Mononuclear cell (primary cell): ENCODE measurements around the gene HSPG2. TPM values are rescaled to one million over a fixed set of nuclear protein-coding genes. Genes with fewer than 3 reads are reported as not detected.
"Not testable (repeated sequence)": the region's sequence is repeated elsewhere in the genome, so short reads cannot be mapped to it uniquely, and the experiment has no call there.

Source experiments
- H3K27me3 ChIP-seq: 2 replicates; pipeline ENCODE4 v1.6.0; 2011; ENCODE audit warnings: low read length, control low read depth; ENCODE audit not compliant: insufficient read depth
- H3K4me1 ChIP-seq: 2 replicates; pipeline ENCODE4 v1.5.1; 2011; ENCODE audit warnings: mild to moderate bottlenecking, low read length, control low read depth; ENCODE audit not compliant: insufficient read depth
- H3K4me3 ChIP-seq: 2 replicates; pipeline ENCODE4 v1.5.1; 2011; ENCODE audit warnings: mild to moderate bottlenecking, low read length, moderate library complexity
- H3K9me3 ChIP-seq: 2 replicates; pipeline ENCODE4 v1.5.1; 2011; ENCODE audit warnings: low read depth, mild to moderate bottlenecking, control low read depth, low read length
- total RNA-seq: library from RNA; depleted of rRNA; stranded (reverse); fragments of >200 nt; gene quantifications from one replicate; pipeline ENCODE4 v1.2.3, GENCODE V29; 2012

The HSPG2 gene
- total RNA-seq, 1 donor, result 0.73 TPM

DNA sequence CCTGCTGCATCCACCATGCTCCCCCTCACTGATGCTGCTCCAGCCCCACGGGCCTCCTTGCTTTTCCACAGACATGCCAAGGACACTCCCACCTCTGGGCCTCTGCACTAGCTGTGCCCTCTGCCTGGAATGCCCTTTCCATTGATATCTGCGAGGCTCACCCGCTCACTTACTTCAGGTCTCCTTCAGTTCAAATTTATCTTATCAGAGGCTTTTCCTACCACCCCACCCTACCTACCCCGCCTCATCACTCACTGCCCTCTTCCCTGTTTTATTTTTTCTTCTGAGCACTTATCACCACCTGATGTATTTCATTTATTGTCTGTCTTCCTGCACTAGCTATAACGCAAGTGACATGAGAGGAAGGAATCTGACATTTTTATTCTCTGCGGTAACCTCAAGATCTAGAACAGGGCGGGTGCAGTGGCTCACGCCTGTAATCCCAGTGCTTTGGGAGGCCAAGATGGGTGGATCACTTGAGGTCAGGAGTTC, 7.0 kb downstream of the HSPG2 start:
- Histone ChIP-seq H3K9me3 (no peaks in the 10 kb centered on the region), H3K4me1 (no peaks in the 10 kb centered on the region), H3K27me3 (no peaks in the 10 kb centered on the region), H3K4me3 (no peak overlapping the region)

DNA sequence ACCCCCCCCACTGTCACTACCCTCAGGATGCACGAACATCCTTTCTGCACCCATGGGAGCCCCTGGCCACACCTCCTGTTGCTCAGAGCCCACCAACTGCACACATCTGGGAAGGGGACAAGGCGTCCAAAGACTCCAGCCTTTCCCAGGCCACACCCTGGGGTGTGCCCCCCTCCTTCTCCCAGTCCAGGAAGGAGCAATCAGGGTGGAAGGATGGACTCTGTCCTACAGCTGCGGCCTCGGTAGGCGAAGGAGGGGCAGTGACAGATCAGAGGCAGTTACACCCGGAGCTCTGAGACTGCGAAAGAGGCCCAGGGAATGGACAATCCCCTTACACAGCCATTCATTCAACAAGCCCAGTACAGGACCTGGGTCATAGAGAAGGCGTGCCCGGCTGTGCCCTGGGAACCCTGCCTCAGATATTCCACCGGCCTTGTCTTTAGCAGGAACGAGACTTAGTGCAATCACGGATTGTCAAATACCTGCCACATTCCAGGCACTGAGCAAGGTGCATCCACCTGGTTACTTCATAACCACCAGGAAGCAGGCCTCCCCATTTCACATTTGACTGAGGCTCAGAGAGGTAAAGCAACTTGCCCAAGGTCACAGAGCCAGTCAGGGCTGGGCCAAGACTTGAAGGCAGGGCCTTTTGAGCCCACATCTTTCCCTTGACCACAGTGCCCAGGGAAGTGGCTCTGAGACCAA, 9.4 kb downstream of the HSPG2 start:
- H3K9me3 ChIP-seq, result no peaks in the 10 kb centered on the region
- H3K4me3 ChIP-seq, result no peak overlapping the region
- no peaks in the 10 kb centered on the region for H3K4me1 ChIP-seq
- H3K27me3 ChIP-seq, result no peaks in the 10 kb centered on the region

DNA sequence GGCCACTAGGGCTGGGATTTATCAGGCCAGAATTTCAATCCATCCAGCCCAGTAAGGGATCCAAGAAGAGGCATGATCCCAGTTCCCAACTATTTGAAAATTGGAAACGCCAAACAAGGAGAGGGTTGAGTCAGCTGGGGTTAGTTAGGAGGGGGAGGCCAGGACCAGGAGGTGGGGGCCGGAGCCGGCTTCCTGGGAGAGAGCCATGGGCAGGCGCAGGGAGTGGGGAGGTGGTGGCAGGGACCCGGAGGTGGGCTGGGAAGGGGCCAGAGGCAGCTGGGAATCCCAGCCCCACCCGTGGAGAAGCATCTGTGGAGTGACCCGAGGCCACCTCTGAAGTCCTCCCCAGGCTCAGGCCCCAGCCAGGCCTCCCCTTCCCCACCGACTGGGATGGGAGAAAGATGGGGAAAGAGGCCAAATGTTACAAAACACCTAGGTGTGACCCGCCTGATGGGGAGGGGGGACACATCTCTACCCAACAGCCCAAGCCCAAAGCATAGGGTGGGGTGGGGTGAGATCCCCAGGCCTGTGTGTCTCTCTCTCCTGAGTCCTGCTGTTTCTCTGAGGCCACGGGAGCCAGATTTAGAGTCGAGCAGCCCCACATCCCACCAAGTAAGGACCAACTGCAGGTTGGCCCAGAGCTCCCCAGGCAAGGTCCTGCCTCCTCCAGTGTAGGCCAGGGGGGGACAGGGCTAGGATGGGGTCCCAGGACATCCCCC, 10.1 kb downstream of the HSPG2 start:
- no peaks in the 10 kb centered on the region for H3K9me3 ChIP-seq
- H3K4me3 ChIP-seq, result no peak overlapping the region
- H3K4me1 ChIP-seq, result no peaks in the 10 kb centered on the region
- no peaks in the 10 kb centered on the region for H3K27me3 ChIP-seq

DNA sequence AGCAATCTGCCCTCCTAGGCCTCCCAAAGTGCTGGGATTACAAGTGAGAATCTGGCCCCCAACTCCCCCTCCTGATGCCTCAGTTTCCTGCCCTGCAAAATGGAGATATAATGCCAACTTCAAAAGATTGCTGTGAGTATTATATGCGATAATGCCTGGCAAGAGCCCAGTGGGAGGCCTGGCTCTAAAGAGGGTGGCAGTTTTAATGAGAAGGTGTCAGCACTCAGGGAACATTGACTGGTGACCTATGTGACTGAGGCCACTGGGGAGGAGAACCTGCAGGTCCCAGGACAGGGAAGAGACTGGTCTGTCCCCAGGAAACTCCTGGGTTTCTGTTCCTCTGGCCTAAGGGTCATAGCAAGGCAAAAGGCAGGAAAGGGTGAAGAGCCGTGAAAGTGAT, 11.0 kb downstream of the HSPG2 start:
- H3K4me3 ChIP-seq, result no peak overlapping the region
- H3K4me1 ChIP-seq, result no peaks in the 10 kb centered on the region
- H3K9me3 ChIP-seq, result no peaks in the 10 kb centered on the region
- H3K27me3 ChIP-seq, result no peaks in the 10 kb centered on the region

DNA sequence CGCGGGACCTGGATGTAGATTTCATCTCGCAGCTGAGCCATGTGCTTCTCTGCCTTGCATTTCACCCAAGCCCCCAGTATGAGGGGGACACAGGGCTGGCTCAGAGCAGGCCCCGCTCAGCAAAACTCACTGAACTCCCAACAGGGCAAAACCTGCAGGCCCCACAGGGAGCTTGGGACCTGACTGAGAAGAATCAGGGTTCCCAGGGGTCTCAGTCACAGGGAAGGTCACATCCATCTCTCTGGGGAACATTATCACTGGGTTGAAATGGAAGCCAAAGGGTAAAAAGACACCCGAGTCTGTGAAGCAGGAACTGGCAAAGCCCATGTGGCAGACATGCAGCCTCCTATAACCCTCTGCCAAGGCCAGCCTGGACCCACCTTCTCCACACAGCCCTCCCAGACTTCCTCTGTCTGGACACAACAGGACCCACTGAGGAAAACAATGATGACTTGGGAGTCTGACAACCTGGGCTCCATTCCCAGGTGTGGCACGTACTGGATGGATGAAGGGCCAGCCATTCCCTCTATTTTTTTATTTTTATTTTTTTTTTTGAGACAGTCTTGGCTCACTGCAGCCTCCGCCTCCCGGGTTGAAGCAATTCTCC, 11.7 kb downstream of the HSPG2 start:
- no peaks in the 10 kb centered on the region for H3K9me3 ChIP-seq
- H3K27me3 ChIP-seq, result no peaks in the 10 kb centered on the region
- H3K4me1 ChIP-seq, result no peaks in the 10 kb centered on the region
- no peak overlapping the region for H3K4me3 ChIP-seq

DNA sequence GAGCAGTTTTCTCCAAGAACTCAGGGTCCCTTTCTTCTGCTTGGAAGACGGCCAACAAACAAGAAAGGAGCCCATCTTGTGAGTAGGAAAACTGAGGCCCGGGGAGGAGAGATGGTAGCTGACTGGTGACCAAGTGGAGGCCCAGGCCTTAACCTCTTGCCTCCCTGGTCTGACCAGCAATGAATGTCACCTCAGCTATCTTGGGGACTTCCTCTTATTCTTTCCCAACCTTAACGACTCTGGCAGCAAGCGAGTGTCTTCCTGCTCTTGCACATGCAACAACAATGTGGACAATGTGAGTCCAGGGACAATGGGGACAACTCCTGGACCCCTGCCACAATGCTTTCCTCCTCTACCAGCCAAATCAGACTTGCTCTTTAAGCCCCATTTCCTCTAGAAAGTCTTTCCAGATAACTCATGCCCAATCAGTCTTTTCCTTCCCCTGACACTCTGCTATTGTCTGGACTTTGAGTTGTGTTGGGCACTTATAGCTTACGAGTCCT, 12.6 kb downstream of the HSPG2 start:
- no peaks in the 10 kb centered on the region for H3K27me3 ChIP-seq
- no peaks in the 10 kb centered on the region for H3K9me3 ChIP-seq
- H3K4me3 ChIP-seq, result no peak overlapping the region
- no peaks in the 10 kb centered on the region for H3K4me1 ChIP-seq

DNA sequence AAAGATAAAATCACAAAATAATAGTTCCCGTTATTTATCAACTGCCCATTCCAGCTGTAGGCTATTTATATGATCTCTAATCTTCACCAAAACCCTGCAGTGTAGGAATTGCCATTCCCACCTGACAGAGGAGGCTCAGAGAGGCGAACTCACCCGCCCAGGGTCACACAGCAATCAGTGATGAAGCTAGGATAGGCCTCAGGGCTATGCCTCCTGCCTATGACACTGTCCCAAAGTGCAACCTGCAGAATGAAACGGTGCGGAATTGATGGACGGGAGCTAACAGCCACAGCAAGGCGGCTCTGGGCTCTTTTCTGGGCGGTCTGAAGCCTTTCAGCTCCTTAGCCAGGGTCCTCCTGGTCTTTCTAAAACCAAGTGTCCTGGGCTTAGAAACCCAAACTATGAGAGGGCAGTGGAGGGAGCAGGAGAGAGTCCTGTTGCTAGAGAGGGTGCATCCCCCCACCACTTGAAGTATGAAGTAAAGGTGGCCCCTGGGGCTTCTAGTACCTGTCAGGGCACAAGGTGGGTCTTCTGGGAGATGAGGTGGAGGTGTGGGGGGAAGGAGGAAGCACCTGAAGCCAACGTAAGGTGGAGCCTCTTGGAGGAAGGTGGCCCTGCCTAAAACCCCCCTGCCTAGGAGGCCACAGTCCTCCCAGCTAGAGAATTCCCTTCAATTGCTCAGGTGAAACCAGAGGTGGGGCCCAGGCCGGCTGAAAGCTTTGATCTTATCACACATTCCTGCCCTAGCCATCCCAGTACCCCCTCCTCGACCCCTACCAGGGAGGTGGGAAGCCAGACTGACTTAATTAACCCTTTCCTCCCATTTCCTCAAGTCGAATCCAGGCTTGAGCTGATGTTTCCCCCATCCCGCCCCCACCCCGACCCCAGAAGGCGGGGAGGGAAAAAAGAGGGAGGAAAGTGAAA, 14.8 kb downstream of the HSPG2 start:
- Histone ChIP-seq H3K9me3 (no peaks in the 10 kb centered on the region), H3K4me1 (no peaks in the 10 kb centered on the region), H3K4me3 (no peak overlapping the region), H3K27me3 (no peaks in the 10 kb centered on the region)

DNA sequence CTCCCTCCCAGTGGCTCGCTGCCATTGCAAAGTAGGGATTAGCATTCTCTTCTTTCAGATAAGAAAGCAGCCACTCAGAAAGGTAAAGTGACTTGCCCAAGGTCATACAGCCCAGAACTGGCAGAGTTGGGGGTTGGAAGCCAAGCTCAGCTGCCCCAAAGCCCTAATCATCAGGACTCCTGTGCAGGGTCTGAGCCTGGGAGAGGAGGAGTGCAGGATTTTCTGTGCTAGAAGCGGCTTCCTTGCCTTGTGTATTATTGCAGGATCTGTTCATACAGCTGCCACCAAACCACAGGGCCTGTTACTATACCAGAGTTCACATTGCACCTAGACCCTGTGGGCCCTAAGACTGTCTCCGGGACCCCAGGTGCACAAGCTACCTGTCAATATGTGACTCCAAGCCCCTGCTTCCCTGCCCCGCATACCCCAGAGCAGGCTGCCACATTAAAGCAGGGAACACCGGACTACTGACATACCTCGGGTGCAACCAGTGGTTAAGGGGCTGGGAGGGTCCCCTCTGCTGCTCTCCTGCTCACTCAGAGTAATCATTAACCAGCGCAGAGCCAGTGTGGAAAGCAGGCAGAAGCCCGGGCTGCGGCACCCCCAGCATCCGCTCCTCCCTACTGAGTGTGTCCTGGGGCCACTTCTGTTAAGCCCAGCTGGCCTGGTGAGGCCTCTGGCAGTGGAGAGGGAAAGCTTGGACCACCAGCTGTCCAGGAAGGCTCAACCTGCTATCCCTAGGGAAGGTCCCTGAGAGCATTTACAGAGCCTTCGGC, 15.8 kb downstream of the HSPG2 start:
- Histone ChIP-seq H3K27me3 (no peaks in the 10 kb centered on the region), H3K4me1 (no peaks in the 10 kb centered on the region), H3K4me3 (no peak overlapping the region), H3K9me3 (no peaks in the 10 kb centered on the region)

DNA sequence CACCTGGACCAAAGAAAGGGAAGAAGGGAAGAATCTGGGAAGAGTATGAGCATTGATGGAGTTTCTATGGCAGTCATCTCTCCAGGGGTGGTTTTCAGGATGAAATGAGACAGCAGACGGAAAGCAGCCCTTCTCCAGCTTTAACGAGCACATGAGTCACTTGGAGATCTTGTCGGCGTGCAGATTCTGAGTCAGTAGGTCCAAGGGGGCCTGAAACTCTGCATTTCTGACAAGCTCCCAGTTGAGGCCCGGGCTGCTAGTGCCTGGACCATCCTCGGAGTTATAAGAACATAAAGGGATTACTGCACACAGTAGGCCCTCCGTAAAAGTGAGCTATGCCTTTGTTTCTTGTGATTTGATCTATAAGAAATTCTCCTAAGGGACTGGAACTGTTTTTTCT, 17.6 kb downstream of the HSPG2 start:
- no peaks in the 10 kb centered on the region for H3K4me1 ChIP-seq
- H3K4me3 ChIP-seq, result no peak overlapping the region
- no peaks in the 10 kb centered on the region for H3K27me3 ChIP-seq
- no peaks in the 10 kb centered on the region for H3K9me3 ChIP-seq

DNA sequence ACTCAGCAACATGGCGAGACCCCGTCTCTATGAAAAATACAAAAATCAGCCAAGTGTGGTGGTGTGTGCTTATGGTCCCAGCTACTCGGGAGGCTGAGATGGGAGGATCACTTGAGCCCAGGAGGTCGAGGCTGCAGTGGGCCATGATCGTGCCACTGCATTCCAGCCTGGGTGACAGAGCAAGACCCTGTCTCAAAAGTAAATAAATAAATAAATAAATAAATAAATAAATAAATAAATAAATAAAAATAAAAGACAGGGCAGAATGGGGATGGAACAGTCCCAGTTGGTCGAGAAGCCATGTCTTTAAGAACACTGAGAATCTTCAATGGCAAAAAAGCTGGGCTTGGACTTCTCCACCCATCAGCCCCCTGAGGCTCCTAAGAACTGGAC, 19.9 kb downstream of the HSPG2 start:
- not testable (repeated sequence) for H3K4me1 ChIP-seq

DNA sequence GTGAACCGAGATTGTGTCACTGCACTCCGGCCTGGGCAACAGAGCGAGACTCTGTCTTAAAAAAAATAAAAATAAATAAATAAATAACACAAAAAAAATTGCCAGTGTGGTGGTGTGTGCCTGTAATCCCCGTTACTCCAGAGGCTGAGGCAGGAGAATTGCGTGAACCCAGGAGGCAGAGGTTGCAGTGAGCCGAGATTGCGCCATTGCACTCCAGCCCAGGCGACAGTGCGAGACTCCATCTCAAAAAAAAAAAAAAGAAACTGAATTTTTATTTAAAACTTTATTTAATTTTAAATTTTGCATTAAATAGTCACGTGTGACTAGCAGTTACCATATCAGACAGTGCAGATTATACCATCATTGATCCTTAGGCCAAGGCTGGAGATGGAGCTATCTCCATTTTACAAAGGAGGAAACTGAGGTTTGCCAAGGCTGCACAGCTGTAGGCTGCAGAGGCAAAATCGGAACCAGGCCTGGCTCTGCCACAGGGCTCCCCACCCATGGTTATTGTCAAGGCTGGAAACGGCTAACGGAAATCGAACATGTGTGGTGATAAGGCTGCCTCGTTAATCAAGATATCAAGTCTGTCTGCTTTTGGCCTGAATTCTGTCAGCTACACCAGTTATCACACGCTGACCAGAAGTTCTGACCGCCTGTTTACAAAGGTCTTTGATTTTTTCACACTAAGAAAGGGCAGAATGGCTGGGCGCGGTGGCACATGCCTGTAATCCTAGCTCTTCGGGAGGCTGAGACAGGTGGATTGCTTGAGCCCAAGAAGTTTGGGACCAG, 20.5 kb downstream of the HSPG2 start:
- H3K9me3 ChIP-seq, result no peaks in the 10 kb centered on the region
- H3K27me3 ChIP-seq, result no peaks in the 10 kb centered on the region
- H3K4me1 ChIP-seq, result no peaks in the 10 kb centered on the region
- H3K4me3 ChIP-seq, result no peak overlapping the region

More for the DNA sequence above, 19.9 kb downstream of the HSPG2 start:
- not testable (repeated sequence) for H3K9me3 ChIP-seq, H3K4me3 ChIP-seq, H3K27me3 ChIP-seq

DNA sequence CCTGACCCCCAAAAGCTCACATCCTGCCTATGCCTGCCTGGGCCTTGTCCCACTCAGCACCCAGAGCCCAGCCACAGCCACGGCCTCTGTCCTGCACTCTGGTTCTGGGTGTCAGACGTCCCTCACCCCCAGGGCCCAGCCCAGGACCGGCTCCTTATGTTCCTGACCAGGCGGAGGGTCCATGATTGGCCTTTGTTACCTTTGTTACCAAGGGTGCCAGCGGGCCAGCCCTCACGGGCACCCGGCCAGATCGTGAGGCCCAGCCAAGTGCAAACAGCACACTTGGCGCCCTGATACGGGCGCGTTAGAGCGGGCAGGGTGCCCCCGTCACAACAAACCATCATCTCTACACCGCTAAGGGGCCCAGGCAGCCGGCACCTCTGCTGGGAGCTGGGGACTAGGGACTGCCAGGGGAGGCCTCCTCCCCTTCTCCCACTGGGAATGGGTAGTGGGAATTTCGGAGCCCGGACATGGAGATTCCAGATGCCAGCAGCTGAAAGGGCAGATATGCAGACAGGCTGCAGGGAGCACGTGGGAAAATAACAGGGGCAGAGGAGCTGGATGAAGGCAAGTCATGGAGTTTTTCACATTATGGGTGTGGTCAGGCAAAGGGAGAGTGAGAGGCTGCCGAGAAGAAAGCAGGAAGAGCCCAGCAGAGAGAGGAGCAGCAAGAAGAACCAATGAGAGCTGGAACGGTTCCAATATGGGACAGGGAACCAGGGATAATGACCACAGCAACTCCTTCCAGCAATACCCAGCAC, 22.1 kb downstream of the HSPG2 start:
- Histone ChIP-seq H3K9me3 (no peaks in the 10 kb centered on the region), H3K4me1 (peaks cover under 1% of the 10 kb centered on the region)

DNA sequence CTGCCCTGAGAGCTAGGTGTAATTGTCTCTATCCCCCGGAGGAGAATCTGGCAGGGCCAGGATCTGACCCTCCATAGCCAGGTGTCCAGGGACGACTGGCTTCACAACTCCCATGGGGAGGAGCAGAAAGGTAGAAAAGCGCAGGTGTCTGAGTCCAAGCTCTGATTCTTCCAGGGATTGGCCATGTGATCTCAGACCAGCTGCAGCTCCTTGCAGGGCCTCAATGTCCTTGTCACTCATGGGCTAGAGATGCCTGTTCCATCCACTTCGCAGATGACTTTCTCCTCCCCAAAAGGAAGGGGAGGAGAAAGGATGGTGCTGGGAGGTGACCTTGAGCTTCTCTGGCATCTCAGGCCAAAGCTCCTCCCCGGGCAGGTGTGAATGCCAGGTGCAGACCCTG, 22.7 kb downstream of the HSPG2 start:
- peaks cover 7% of the 10 kb centered on the region for H3K4me1 ChIP-seq

More for the DNA sequence above, 22.1 kb downstream of the HSPG2 start:
- Histone ChIP-seq H3K4me3 (no peak overlapping the region), H3K27me3 (no peaks in the 10 kb centered on the region)

More for the DNA sequence above, 22.7 kb downstream of the HSPG2 start:
- Histone ChIP-seq H3K9me3 (no peaks in the 10 kb centered on the region), H3K27me3 (no peaks in the 10 kb centered on the region), H3K4me3 (no peak overlapping the region)
